Caco-2 (cell line): Measurements from ENCODE around the gene FZD10. TPM values are rescaled to one million over a fixed set of nuclear protein-coding genes. Genes with fewer than 3 reads are reported as not detected.

Source experiments
- BruUV-seq: library from RNA; stranded (reverse); fragments of 400-500 nt; replicated peaks from 2 replicates; lab custom pipeline; 2021; lab: Mats Ljungman, UMichigan
- CTCF ChIA-PET: fragments of 300-600 bp; sonication (Branson Sonifier 250); formaldehyde crosslinking; loops from one replicate; lab custom pipeline; 2022; ENCODE audit warnings: antibody characterized with exemption; lab: Charles Lee
- POLR2A ChIA-PET: fragments of 300-600 bp; sonication (Branson Sonifier 250); formaldehyde crosslinking; loops from one replicate; lab custom pipeline; 2022; ENCODE audit warnings: antibody characterized with exemption; lab: Charles Lee
- DNase-seq, 2 experiments: peaks; one replicate each; pipeline versions ENCODE4 v3.0.0 to v3.0.0-alpha.2; 2020 to 2022
- H3K27me3 ChIP-seq: replicated peaks from 2 replicates; pipeline ENCODE4 v1.6.0; 2011; ENCODE audit warnings: low read length; ENCODE audit not compliant: control insufficient read depth, insufficient read depth
- H3K36me3 ChIP-seq: 2 replicates; pipeline ENCODE4 v1.5.1; 2011; ENCODE audit warnings: low read length; ENCODE audit not compliant: control insufficient read depth, insufficient read depth
- H3K4me1 ChIP-seq: fragments of 250-450 bp; sonication (Bioruptor Pico); 2 replicates; pipeline ENCODE4 v1.5.1; 2020; ENCODE audit warnings: mild to moderate bottlenecking
- H3K4me3 ChIP-seq: 2 replicates; pipeline ENCODE4 v1.5.1; 2011; ENCODE audit warnings: low read depth, mild to moderate bottlenecking, control low read depth, low read length
- H3K9me3 ChIP-seq: fragments of 250-450 bp; sonication (Bioruptor Pico); 2 replicates; pipeline ENCODE4 v1.5.1; 2020; ENCODE audit warnings: mild to moderate bottlenecking, moderate library complexity
- H3K27ac Mint-ChIP-seq: one replicate; pipeline ENCODE4 v1.8.0; 2022; ENCODE audit warnings: mixed read lengths; ENCODE audit not compliant: unreplicated experiment
- H3K27me3 Mint-ChIP-seq: one replicate; pipeline ENCODE4 v1.8.0; 2022; ENCODE audit warnings: mixed read lengths; ENCODE audit not compliant: insufficient read depth, unreplicated experiment
- H3K36me3 Mint-ChIP-seq: one replicate; pipeline ENCODE4 v1.8.0; 2022; ENCODE audit warnings: mild to moderate bottlenecking, mixed read lengths; ENCODE audit not compliant: insufficient read depth, unreplicated experiment
- H3K4me1 Mint-ChIP-seq: one replicate; pipeline ENCODE4 v1.8.0; 2022; ENCODE audit warnings: low read depth, mixed read lengths; ENCODE audit not compliant: unreplicated experiment
- H3K4me3 Mint-ChIP-seq: one replicate; pipeline ENCODE4 v1.8.0; 2022; ENCODE audit warnings: mild to moderate bottlenecking, moderate library complexity, mixed read lengths; ENCODE audit not compliant: unreplicated experiment
- H3K9me3 Mint-ChIP-seq: one replicate; pipeline ENCODE4 v1.8.0; 2022; ENCODE audit warnings: mixed read lengths; ENCODE audit not compliant: unreplicated experiment
- intact Hi-C: fragments of 100-400 bp; cut with micrococcal nuclease; formaldehyde crosslinking; loops from one replicate; pipeline ENCODE4 v1.10.0; 2022; ENCODE audit not compliant: unreplicated experiment
- total RNA-seq: library from RNA; stranded (reverse); gene quantifications from 2 replicates; pipeline ENCODE4 v1.2.3, GENCODE V29; 2022
- TF ChIP-seq, protein P1 (sequence below), 2 experiments: fragments of 200-600 bp in 1 of 2; IDR thresholded peaks; 1 replicate in 1 of 2; 2 replicates in 1 of 2; pipeline versions ENCODE4 v1.5.1 to v1.8.0; 2011 to 2022; ENCODE audit warnings: antibody characterized with exemption in 1 of 2, control low read depth in 1 of 2, inconsistent platforms in 1 of 2, low read depth in 1 of 2, low read length in 1 of 2, mild to moderate bottlenecking in 1 of 2, moderate library complexity in 1 of 2; ENCODE audit not compliant: insufficient read depth in 1 of 2, severe bottlenecking in 1 of 2, unreplicated experiment in 1 of 2

The FZD10 gene
- total RNA-seq, 1 experiment from 2014 or later: 0.09 TPM

DNA sequence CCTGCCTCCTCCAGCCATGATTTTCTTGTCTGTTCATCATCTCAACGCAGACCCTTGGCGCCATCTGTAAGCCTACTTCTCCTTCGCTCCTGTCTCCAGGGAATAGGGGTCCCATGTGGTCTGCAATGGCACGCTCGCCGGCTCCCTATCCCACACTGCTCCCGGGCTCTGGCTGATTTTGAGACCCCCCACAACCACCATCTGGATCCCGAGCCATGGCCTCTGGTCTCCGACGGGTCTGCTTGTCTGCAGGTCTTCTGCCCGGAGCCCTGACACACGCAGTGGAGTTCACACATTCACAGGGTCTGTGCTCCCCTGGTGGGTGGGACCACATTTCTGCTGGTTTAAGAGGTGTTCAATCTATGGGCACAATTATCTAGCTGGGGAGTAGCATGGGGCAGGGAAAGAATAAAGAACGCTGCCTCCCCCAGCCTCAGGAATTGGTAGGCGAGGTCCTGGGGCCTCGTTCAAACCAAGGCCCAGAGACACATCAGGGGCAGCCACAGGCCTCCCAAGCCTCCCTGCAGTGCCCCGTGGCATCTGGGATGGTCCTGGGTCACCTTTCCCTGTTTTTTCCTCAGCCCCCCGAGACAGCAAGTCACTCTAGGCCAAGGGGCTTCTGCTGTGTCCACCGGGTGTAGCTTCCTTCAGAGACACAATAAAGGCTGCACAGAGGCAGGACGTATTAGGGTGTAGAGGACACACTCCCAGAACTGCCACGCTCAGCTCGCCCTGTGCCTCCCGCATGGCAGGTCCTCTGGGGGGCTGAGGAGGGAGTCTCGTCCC lies 21.5 kb downstream of the FZD10 start:
- BruUV-seq: no TSS peak

DNA sequence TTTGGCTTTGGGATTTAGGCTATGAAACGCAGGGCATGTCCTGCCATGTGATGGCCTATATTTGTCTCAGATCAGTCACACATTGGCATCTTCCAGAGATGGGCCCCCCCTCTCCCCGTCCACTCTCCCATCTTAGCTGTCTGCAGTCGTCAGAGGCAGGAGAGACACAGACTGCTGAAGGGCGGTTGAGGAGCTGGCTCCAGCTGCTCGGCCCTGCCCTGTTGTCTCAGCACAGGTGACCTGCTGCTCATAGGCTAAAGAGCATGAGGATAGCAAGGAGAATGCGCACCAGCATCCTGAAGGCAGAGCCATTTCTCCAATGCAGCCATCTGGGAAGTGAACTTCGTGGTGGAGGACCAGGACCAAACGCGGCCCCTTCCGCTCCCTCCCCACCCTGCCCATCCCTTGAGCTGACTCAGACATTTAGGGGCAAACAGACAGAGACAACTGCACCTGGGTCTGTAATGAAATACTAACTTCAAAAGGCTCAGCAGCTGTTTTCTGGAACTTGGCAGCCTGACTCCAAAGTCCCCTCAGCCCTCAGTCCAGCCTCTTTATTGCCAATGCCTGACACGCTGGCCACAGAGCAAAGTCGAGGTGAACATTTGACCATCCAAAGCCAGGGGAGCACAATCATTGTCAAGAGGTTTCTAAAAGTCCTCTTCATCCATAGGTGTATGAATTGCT lies 22.3 kb downstream of the FZD10 start:
- Histone ChIP-seq H3K9me3 (no peaks in the 10 kb centered on the region), H3K4me3 (no peak overlapping the region), H3K4me1 (no peaks in the 10 kb centered on the region), H3K36me3 (no peaks in the 10 kb centered on the region), H3K27me3 (no peaks in the 10 kb centered on the region)
- Mint-ChIP-seq H3K36me3 (no peaks in the 10 kb centered on the region), H3K27me3 (no peaks in the 10 kb centered on the region), H3K4me3 (no peak overlapping the region), H3K27ac (no peak overlapping the region), H3K4me1 (no peaks in the 10 kb centered on the region), H3K9me3 (peaks cover 12% of the 10 kb centered on the region)
- TF ChIP-seq, protein P1, sequence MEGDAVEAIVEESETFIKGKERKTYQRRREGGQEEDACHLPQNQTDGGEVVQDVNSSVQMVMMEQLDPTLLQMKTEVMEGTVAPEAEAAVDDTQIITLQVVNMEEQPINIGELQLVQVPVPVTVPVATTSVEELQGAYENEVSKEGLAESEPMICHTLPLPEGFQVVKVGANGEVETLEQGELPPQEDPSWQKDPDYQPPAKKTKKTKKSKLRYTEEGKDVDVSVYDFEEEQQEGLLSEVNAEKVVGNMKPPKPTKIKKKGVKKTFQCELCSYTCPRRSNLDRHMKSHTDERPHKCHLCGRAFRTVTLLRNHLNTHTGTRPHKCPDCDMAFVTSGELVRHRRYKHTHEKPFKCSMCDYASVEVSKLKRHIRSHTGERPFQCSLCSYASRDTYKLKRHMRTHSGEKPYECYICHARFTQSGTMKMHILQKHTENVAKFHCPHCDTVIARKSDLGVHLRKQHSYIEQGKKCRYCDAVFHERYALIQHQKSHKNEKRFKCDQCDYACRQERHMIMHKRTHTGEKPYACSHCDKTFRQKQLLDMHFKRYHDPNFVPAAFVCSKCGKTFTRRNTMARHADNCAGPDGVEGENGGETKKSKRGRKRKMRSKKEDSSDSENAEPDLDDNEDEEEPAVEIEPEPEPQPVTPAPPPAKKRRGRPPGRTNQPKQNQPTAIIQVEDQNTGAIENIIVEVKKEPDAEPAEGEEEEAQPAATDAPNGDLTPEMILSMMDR (IDR thresholded peaks at IDR 0.05; ENCODE audit: insufficient read depth in 1 of 2, low read depth in 1 of 2, low read length in 1 of 2, severe bottlenecking in 1 of 2, unreplicated experiment in 1 of 2): no peak
- CTCF ChIA-PET: no interaction called here
- no TSS peak for BruUV-seq
- intact Hi-C loops: no loop called here
- POLR2A ChIA-PET: no interaction called here
- DNase-seq: no peak

More for the DNA sequence above, 21.5 kb downstream of the FZD10 start:
- ChIA-PET POLR2A (no interaction called here), CTCF (no interaction called here)
- no peaks in the 10 kb centered on the region for H3K27me3 Mint-ChIP-seq
- intact Hi-C loops: no loop called here
- H3K4me1 Mint-ChIP-seq: no peaks in the 10 kb centered on the region
- no peaks in the 10 kb centered on the region for H3K36me3 ChIP-seq
- TF ChIP-seq, protein P1 (IDR thresholded peaks at IDR 0.05; ENCODE audit: insufficient read depth in 1 of 2, low read depth in 1 of 2, low read length in 1 of 2, severe bottlenecking in 1 of 2, unreplicated experiment in 1 of 2): no peak
- H3K9me3 Mint-ChIP-seq: peaks cover 12% of the 10 kb centered on the region
- H3K36me3 Mint-ChIP-seq: no peaks in the 10 kb centered on the region
- no peaks in the 10 kb centered on the region for H3K27me3 ChIP-seq
- H3K4me3 Mint-ChIP-seq: no peak overlapping the region
- DNase-seq: no peak
- no peak overlapping the region for H3K4me3 ChIP-seq
- no peak overlapping the region for H3K27ac Mint-ChIP-seq
- no peaks in the 10 kb centered on the region for H3K4me1 ChIP-seq
- no peaks in the 10 kb centered on the region for H3K9me3 ChIP-seq

DNA sequence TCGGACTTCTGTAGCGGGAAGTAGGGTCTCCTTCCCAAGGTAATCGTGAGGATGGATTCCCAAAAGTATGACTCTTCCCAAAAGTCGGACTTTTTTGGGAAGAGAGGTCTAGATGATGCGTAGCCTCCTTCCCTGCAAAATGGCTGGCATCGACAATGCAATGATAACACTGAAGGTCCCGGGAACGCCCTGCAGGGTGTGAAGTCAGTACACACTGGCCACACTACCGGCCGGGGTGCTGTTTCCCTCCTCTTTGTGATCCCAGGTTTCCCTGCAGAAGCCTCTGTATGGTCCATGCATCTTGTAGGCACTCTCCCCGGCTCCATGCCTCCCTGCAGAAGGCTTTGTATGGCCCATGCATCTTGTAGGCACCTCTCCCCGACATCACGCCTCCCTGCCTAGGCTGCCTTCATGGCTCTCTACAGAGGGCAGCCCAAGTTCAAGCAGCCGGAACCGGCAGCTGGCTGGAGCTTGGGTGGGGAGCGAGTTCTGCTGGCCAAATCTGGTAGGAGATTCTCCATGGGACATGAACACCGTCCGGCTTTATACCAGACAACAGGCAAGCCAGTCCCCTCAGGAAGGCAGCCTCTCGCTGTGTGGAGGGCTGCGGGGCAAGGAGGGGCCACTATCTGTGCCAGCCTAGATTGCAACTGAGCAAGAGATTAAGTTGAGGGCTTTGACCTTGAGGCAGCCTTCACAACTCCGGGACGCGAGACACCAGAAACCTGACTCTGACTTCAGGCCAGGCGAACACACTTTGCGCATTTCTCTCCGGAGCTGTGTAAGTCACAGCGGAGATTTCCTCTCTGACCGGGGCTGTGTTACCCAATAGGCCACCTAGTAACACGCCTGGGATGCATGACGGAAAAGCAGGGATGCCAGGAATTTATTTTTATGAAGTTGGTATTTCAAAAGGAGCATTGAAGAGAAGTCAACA lies 23.5 kb downstream of the FZD10 start:
- no peak for DNase-seq
- no peaks in the 10 kb centered on the region for H3K27me3 ChIP-seq
- Mint-ChIP-seq H3K27me3 (no peaks in the 10 kb centered on the region), H3K36me3 (no peaks in the 10 kb centered on the region), H3K9me3 (peaks cover 12% of the 10 kb centered on the region), H3K4me3 (no peak overlapping the region), H3K27ac (no peak overlapping the region), H3K4me1 (no peaks in the 10 kb centered on the region)
- H3K36me3 ChIP-seq: no peaks in the 10 kb centered on the region
- H3K4me1 ChIP-seq: no peaks in the 10 kb centered on the region
- no peaks in the 10 kb centered on the region for H3K9me3 ChIP-seq
- no peak overlapping the region for H3K4me3 ChIP-seq
- CTCF ChIA-PET: no interaction called here
- POLR2A ChIA-PET: no interaction called here
- TF ChIP-seq, protein P1 (IDR thresholded peaks at IDR 0.05; ENCODE audit: insufficient read depth in 1 of 2, low read depth in 1 of 2, low read length in 1 of 2, severe bottlenecking in 1 of 2, unreplicated experiment in 1 of 2): no peak
- intact Hi-C loops: no loop called here
- BruUV-seq: no TSS peak
